GM12878 (cell line): ENCODE data around the gene LRRC75B. TPM values are rescaled to one million over a fixed set of nuclear protein-coding genes. Genes with fewer than 3 reads are reported as not detected.

Source experiments
- ATAC-seq: fragments of 200-7000 bp; cut with Tn5 transposase; 3 replicates; pipeline ENCODE4 v1.9.1; 2020; ENCODE audit warnings: mild to moderate bottlenecking, moderate library complexity
- BruUV-seq: library from RNA; stranded (reverse); fragments of 400-500 nt; replicated peaks from 2 replicates; lab custom pipeline; 2021; lab: Mats Ljungman, UMichigan
- CTCF ChIA-PET: fragments of 300-600 bp; sonication (Branson Sonifier 250); formaldehyde crosslinking; extraction: SDS; loops from one replicate; lab custom pipeline; 2021; ENCODE audit warnings: inconsistent platforms; lab: Yijun Ruan, JAX
- POLR2A ChIA-PET: fragments of 350-600 bp; formaldehyde crosslinking; extraction: SDS; loops from one replicate; lab custom pipeline; 2021; ENCODE audit warnings: inconsistent platforms; lab: Charles Lee
- RAD21 ChIA-PET: fragments of 300-600 bp; sonication (Branson Sonifier 250); formaldehyde crosslinking; loops from one replicate; lab custom pipeline; 2023; ENCODE audit warnings: antibody characterized with exemption; ENCODE audit not compliant: unreplicated experiment; lab: Charles Lee
- SMC1A ChIA-PET: fragments of 300-600 bp; sonication (Branson Sonifier 250); formaldehyde crosslinking; loops from one replicate; lab custom pipeline; 2023; ENCODE audit not compliant: unreplicated experiment, uncharacterized antibody; lab: Charles Lee
- DNase-seq: peaks from one replicate; pipeline ENCODE4 v3.0.0-alpha.2; 2011; ENCODE audit warnings: low read depth, low spot score
- FAIRE-seq: peaks from 3 replicates; lab custom pipeline; 2011; peaks lifted over from hg19 to GRCh38; lab: Jason Lieb, UNC
- H2AFZ ChIP-seq: 2 replicates; pipeline ENCODE4 v1.6.0; 2011; ENCODE audit warnings: low read depth, low read length, control low read depth; ENCODE audit not compliant: control insufficient read depth
- H3K27ac ChIP-seq: 2 replicates; pipeline ENCODE4 v1.5.1; 2011; ENCODE audit warnings: control low read depth; ENCODE audit not compliant: control insufficient read depth, insufficient read depth
- H3K27me3 ChIP-seq, 2 experiments: replicated peaks in 1 of 2; 2 replicates each; pipeline versions ENCODE4 v1.6.0 to v1.6.1; 2011; ENCODE audit warnings: low read length in 1 of 2; ENCODE audit not compliant: control insufficient read depth in 2 of 2, insufficient read depth in 2 of 2
- H3K36me3 ChIP-seq, 2 experiments: 2 replicates each; pipeline ENCODE4 v1.5.1; 2011; ENCODE audit warnings: low read length in 1 of 2; ENCODE audit not compliant: control insufficient read depth in 2 of 2, insufficient read depth in 2 of 2
- H3K4me1 ChIP-seq: 2 replicates; pipeline ENCODE4 v1.6.1; 2011; ENCODE audit warnings: mild to moderate bottlenecking, low read length, moderate library complexity, mixed read lengths; ENCODE audit not compliant: control insufficient read depth, insufficient read depth
- H3K4me2 ChIP-seq: 2 replicates; pipeline ENCODE4 v1.6.0; 2011; ENCODE audit warnings: control low read depth; ENCODE audit not compliant: control insufficient read depth, insufficient read depth
- H3K4me3 ChIP-seq: fragments of 200-600 bp; sonication (generic); 2 replicates; pipeline ENCODE4 v1.5.1; 2016
- H3K79me2 ChIP-seq: 2 replicates; pipeline ENCODE4 v1.6.0; 2011; ENCODE audit warnings: low read length; ENCODE audit not compliant: control insufficient read depth, insufficient read depth
- H3K9ac ChIP-seq: 2 replicates; pipeline ENCODE4 v1.8.0; 2011; ENCODE audit warnings: low read length, control low read depth, mixed read lengths; ENCODE audit not compliant: control insufficient read depth, insufficient read depth
- H3K9me3 ChIP-seq: replicated peaks from 3 replicates; pipeline ENCODE4 v1.5.1; 2011; ENCODE audit warnings: mild to moderate bottlenecking, low read length; ENCODE audit not compliant: control insufficient read depth, insufficient read depth
- H4K20me1 ChIP-seq: 2 replicates; pipeline ENCODE4 v1.6.0; 2011; ENCODE audit not compliant: control insufficient read depth, insufficient read depth
- BCLAF1 ChIP-seq: fragments of 450-650 bp; IDR thresholded peaks from 2 replicates; pipeline ENCODE4 v1.6.1; 2017; ENCODE audit warnings: antibody characterized with exemption, mild to moderate bottlenecking, moderate library complexity
- CHD4 ChIP-seq: fragments of 200-600 bp; sonication (generic); IDR thresholded peaks from 2 replicates; pipeline ENCODE4 v1.6.1; 2016; ENCODE audit warnings: mild to moderate bottlenecking
- EP300 ChIP-seq, 2 experiments: fragments of 150-350 bp in 1 of 2; IDR thresholded peaks; 2 replicates each; pipeline ENCODE4 v1.6.1; 2011 to 2012; ENCODE audit warnings: low read depth in 2 of 2, low read length in 2 of 2, borderline replicate concordance in 1 of 2, improper control_type of control experiment in 1 of 2, inconsistent platforms in 1 of 2; ENCODE audit not compliant: control insufficient read depth in 1 of 2
- PML ChIP-seq: IDR thresholded peaks from 2 replicates; pipeline ENCODE4 v1.6.1; 2012; ENCODE audit warnings: low read length, inconsistent platforms
- WGBS: methylation state at CpG from one replicate; pipeline ENCODE4 v1.1.6; 2016; ENCODE audit warnings: low lambda C conversion rate; ENCODE audit not compliant: insufficient replicate concordance, insufficient coverage; ENCODE audit errors: missing lambda C conversion rate; 5-methylcytosine and 5-hydroxymethylcytosine counted together
- in situ Hi-C: fragments of 300-500 bp; cut with MboI; formaldehyde crosslinking; loops from 9 replicates; pipeline ENCODE4 v1.14.3; 2018; ENCODE audit warnings: mixed read lengths
- intact Hi-C: fragments of 100-400 bp; cut with micrococcal nuclease; formaldehyde crosslinking; loops from one replicate; pipeline ENCODE4 v1.14.2; 2022; ENCODE audit not compliant: unreplicated experiment
- polyA plus RNA-seq, 11 experiments: library from polyadenylated mRNA; depleted of rRNA in 4 of 11; unstranded in 6 of 11; stranded (reverse) in 5 of 11; fragments of >200 nt; fragmentation: Nextera tagmentation in 4 of 11; fragmentation: Illumina TruSeq in 1 of 11; extraction: Ambion mirVana in 4 of 11; extraction: Trizol in 1 of 11; gene quantifications; 1 replicate in 1 of 11; 2 replicates in 10 of 11; pipeline versions ENCODE4 v1.2.1 to v1.2.3, GENCODE V29; 2011 to 2016; ENCODE audit warnings: inconsistent platforms in 2 of 11, missing spikeins in 2 of 11, low read depth in 1 of 11
- total RNA-seq, 4 experiments: library from RNA; depleted of rRNA in 3 of 4; stranded (reverse); fragments of >200 nt in 3 of 4; fragmentation: Illumina TruSeq in 1 of 4; extraction: Trizol in 1 of 4; gene quantifications; 2 replicates each; pipeline versions ENCODE4 v1.2.1 to v1.2.3, GENCODE V29; 2013 to 2021

Gene LRRC75B
- total and polyA plus RNA-seq, 10 of the 15 experiments (the other 5 are each of a cell fraction or from before 2014, with no cell fraction given): 0.09 to 0.98 (median 0.11) TPM; not detected in 3

GRCh38 chr22:24591286-24591830, 1.5 kb downstream of the LRRC75B start:
- ChIA-PET CTCF (interaction anchor here (0.8 kb wide), 1 partner anchor 74 kb away, joined by 3 read pairs; no protein-coding TSS in a partner anchor), SMC1A (interaction anchor here (0.8 to 0.9 kb wide), 2 partner anchors 10 to 24 kb away, joined by 3 read pairs; no protein-coding TSS in a partner anchor), RAD21 (no interaction called here), POLR2A (interaction anchor here (0.7 kb wide), 1 partner anchor 36 kb away, joined by 4 read pairs; the partner anchor contains the start of gene GUCD1)
- Histone ChIP-seq H3K79me2 (no peaks in the 10 kb centered on the region), H3K9ac (no peak overlapping the region), H3K27ac (no peak overlapping the region), H2AFZ (no peak overlapping the region), H3K4me1 (no peaks in the 10 kb centered on the region), H3K4me3 (no peak overlapping the region), H3K4me2 (no peak overlapping the region), H3K36me3 (no peaks in the 10 kb centered on the region), H3K9me3 (no peaks in the 10 kb centered on the region), H3K27me3 (no peaks in the 10 kb centered on the region), H4K20me1 (no peaks in the 10 kb centered on the region)
- TF ChIP-seq PML (no peak), BCLAF1 (no peak), EP300 (IDR thresholded peaks at IDR 0.05; ENCODE audit: borderline replicate concordance in 1 of 2, control insufficient read depth in 1 of 2, low read depth in 2 of 2, low read length in 2 of 2) (no peak), CHD4 (no peak)
- ATAC-seq: no peak
- in situ Hi-C loops: no loop called here
- WGBS: 51% methylated on average over 6 of the region's 6 CpGs
- BruUV-seq: no TSS peak
- no peak for DNase-seq
- no peak for FAIRE-seq
- intact Hi-C loops: no loop called here
